ENCODE data around the gene ZC3H4. TPM values are rescaled to one million over a fixed set of nuclear protein-coding genes. Genes with fewer than 3 reads are reported as not detected.

Gene ZC3H4
- total RNA-seq, 1 experiment from 2014 or later, result 94.4 TPM

DNA sequence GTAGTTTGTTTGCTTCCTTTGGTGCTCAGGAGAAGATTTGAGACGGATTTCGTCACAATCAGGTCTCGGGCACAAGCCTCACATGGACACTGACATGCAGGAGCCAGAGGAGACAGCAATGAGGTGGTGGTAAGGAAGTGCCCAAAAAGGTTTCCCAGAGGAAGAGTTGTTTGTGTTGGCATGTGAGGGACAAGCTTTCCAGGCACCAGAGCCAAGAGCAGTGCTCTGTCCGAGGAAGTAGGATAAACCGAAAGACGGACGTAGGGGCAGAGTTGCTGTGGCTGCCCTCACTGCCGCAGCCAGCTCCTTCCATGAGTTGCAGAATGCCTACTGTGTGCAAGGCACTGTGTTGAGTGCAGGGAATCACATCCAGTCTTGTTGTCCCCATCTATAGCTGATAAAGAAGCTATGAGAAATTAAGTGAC lies 44.8 kb upstream of the ZC3H4 start:
- peaks cover 86% of the 10 kb centered on the region for H3K36me3 ChIP-seq (ENCODE audit: insufficient read depth, low read length, poor library complexity, severe bottlenecking)
- no peaks in the 10 kb centered on the region for H3K9me3 ChIP-seq (ENCODE audit: low read depth, low read length, poor library complexity, severe bottlenecking)
- H3K27me3 ChIP-seq (replicated peaks; ENCODE audit: insufficient read depth, low read depth, low read length, poor library complexity), result no peaks in the 10 kb centered on the region
- no TSS peak for BruUV-seq (replicated peaks)
- intact Hi-C loops (cut with micrococcal nuclease; ENCODE audit: unreplicated experiment), result loop anchor here (10.0 kb wide), 1 partner anchor 86 kb away; no protein-coding TSS in a partner anchor
- DNase-seq (ENCODE audit: low spot score), result no peak
- peak overlapping the region; percentile 20 for H3K27ac ChIP-seq (ENCODE audit: low read depth, low read length, poor library complexity, severe bottlenecking)
- H3K4me3 ChIP-seq (ENCODE audit: low read depth, low read length, poor library complexity, severe bottlenecking), result no peak overlapping the region
- TF ChIP-seq, protein P1, sequence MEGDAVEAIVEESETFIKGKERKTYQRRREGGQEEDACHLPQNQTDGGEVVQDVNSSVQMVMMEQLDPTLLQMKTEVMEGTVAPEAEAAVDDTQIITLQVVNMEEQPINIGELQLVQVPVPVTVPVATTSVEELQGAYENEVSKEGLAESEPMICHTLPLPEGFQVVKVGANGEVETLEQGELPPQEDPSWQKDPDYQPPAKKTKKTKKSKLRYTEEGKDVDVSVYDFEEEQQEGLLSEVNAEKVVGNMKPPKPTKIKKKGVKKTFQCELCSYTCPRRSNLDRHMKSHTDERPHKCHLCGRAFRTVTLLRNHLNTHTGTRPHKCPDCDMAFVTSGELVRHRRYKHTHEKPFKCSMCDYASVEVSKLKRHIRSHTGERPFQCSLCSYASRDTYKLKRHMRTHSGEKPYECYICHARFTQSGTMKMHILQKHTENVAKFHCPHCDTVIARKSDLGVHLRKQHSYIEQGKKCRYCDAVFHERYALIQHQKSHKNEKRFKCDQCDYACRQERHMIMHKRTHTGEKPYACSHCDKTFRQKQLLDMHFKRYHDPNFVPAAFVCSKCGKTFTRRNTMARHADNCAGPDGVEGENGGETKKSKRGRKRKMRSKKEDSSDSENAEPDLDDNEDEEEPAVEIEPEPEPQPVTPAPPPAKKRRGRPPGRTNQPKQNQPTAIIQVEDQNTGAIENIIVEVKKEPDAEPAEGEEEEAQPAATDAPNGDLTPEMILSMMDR (conservative IDR thresholded peaks at IDR 0.05; ENCODE audit: low read depth, low read length), result no peak
- peaks cover 6% of the 10 kb centered on the region for H3K4me1 ChIP-seq (ENCODE audit: insufficient read depth, low read length, poor library complexity, severe bottlenecking)
- ChIA-PET POLR2A (ENCODE audit: low non-redundant PET) (no interaction called here), CTCF (interaction anchor here (0.5 kb wide), 1 partner anchor 353 kb away, joined by 3 read pairs; no protein-coding TSS in a partner anchor)

DNA sequence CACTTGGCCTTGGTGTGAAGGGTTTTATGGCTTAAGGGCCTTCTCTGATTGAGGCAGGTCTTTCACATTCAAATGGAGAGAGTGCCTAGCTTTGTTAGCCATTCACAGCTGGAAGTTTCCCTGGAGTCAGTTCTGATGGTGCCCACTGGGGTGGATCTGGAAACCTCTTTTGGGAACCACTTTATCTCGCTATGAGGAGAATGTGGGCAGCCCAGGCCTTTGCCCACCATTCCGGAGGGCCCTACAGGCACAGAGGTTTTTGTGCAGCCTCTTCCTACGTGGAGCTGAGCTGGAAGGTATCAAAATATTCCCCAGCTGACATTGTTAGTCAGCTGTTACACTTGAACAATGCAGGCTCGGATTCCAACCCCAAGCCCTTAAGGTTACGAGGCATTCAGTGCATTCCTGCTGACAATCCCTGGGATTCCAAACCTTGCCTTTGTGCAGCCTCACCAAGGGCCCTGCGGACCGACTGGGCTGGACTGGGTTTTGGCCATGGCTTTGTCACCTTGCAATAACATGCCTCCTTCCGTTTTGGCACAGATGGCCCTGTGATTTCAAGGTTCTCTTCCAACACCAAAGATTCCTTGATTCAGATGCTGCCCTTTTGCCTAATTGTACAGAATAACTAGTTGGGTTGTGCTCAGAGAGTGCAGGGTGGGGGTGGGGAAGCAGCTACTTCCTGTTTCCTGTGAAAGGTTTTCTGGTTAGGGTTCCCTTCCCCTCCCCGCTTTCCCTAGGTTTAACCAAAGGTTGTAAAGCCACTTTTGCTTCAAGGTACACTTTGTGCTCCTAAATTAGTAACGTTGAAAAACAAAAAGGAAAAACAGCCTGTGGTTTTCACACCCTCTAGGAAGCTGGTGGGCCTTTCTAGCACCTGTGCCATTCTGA lies 44.1 kb upstream of the ZC3H4 start:
- no peak overlapping the region for H3K4me3 ChIP-seq (ENCODE audit: low read depth, low read length, poor library complexity, severe bottlenecking)
- no peak for DNase-seq (ENCODE audit: low spot score)
- ChIA-PET CTCF (no interaction called here), POLR2A (ENCODE audit: low non-redundant PET) (no interaction called here)
- H3K9me3 ChIP-seq (ENCODE audit: low read depth, low read length, poor library complexity, severe bottlenecking), result no peaks in the 10 kb centered on the region
- H3K36me3 ChIP-seq (ENCODE audit: insufficient read depth, low read length, poor library complexity, severe bottlenecking), result peaks cover 91% of the 10 kb centered on the region
- no peaks in the 10 kb centered on the region for H3K27me3 ChIP-seq (replicated peaks; ENCODE audit: insufficient read depth, low read depth, low read length, poor library complexity)
- H3K4me1 ChIP-seq (ENCODE audit: insufficient read depth, low read length, poor library complexity, severe bottlenecking), result peaks cover 6% of the 10 kb centered on the region
- intact Hi-C loops (cut with micrococcal nuclease; ENCODE audit: unreplicated experiment), result loop anchor here (10.0 kb wide), 1 partner anchor 87 kb away; no protein-coding TSS in a partner anchor
- H3K27ac ChIP-seq (ENCODE audit: low read depth, low read length, poor library complexity, severe bottlenecking), result peak overlapping the region; percentile 20
- TF ChIP-seq, protein P1 (conservative IDR thresholded peaks at IDR 0.05; ENCODE audit: low read depth, low read length), result no peak
- no peak for TF ChIP-seq EZH2 (IDR thresholded peaks at IDR 0.05; ENCODE audit: borderline replicate concordance, low read depth, low read length, poor library complexity, severe bottlenecking)
- no TSS peak for BruUV-seq (replicated peaks)

DNA sequence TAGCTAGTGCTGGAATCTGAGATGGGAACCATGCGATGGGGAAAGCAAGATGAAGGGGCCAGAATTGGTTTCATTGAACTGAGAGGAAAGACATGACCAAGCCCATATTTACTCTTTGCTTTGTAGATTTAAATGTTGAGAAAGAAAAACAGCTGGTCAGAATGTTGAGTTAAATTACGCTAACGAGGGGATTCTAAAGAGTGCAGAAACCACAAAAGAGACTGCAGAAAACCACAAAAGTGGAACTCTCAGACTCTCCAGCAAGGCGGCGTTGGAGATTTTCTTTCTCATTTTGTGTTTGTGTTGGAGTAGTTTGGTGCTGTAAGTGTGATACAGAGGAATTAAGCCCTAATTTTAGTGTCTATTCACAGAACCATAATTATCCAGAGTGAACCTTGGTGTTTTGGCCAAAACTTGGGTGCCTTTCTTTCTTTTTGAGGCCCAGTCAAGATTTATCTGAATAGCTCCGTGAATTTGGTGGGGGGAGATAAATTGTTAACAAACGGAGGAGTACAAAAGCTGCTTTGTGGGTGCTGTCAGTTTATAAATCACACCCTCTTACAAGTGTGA lies 43.4 kb upstream of the ZC3H4 start:
- Histone ChIP-seq H3K27me3 (replicated peaks; ENCODE audit: insufficient read depth, low read depth, low read length, poor library complexity) (no peaks in the 10 kb centered on the region), H3K4me3 (ENCODE audit: low read depth, low read length, poor library complexity, severe bottlenecking) (no peak overlapping the region), H3K36me3 (ENCODE audit: insufficient read depth, low read length, poor library complexity, severe bottlenecking) (peaks cover 91% of the 10 kb centered on the region), H3K9me3 (ENCODE audit: low read depth, low read length, poor library complexity, severe bottlenecking) (no peaks in the 10 kb centered on the region), H3K27ac (ENCODE audit: low read depth, low read length, poor library complexity, severe bottlenecking) (peak overlapping the region; percentile 20), H3K4me1 (ENCODE audit: insufficient read depth, low read length, poor library complexity, severe bottlenecking) (peaks cover 6% of the 10 kb centered on the region)
- intact Hi-C loops (cut with micrococcal nuclease; ENCODE audit: unreplicated experiment), result loop anchor here (10.0 kb wide), 1 partner anchor 88 kb away; no protein-coding TSS in a partner anchor
- ChIA-PET CTCF (no interaction called here), POLR2A (ENCODE audit: low non-redundant PET) (interaction anchor here (0.7 kb wide), 1 partner anchor 11 kb away, joined by 5 read pairs; no protein-coding TSS in a partner anchor)
- BruUV-seq (replicated peaks), result no TSS peak
- DNase-seq (ENCODE audit: low spot score), result no peak
- TF ChIP-seq, protein P1 (conservative IDR thresholded peaks at IDR 0.05; ENCODE audit: low read depth, low read length), result no peak
- no peak for TF ChIP-seq EZH2 (IDR thresholded peaks at IDR 0.05; ENCODE audit: borderline replicate concordance, low read depth, low read length, poor library complexity, severe bottlenecking)

Measured in A673 (cell line).